NT2/D1 (cell line): ENCODE results near the gene GBX1.

Source experiments
- YY1 ChIP-seq: IDR thresholded peaks from 2 replicates; pipeline ENCODE4 v1.6.1; 2011; ENCODE audit not compliant: insufficient read length, insufficient read depth
- ZNF274 ChIP-seq: IDR thresholded peaks from 2 replicates; pipeline ENCODE4 v1.6.1; 2011; ENCODE audit warnings: mild to moderate bottlenecking, low read depth, low read length

DNA sequence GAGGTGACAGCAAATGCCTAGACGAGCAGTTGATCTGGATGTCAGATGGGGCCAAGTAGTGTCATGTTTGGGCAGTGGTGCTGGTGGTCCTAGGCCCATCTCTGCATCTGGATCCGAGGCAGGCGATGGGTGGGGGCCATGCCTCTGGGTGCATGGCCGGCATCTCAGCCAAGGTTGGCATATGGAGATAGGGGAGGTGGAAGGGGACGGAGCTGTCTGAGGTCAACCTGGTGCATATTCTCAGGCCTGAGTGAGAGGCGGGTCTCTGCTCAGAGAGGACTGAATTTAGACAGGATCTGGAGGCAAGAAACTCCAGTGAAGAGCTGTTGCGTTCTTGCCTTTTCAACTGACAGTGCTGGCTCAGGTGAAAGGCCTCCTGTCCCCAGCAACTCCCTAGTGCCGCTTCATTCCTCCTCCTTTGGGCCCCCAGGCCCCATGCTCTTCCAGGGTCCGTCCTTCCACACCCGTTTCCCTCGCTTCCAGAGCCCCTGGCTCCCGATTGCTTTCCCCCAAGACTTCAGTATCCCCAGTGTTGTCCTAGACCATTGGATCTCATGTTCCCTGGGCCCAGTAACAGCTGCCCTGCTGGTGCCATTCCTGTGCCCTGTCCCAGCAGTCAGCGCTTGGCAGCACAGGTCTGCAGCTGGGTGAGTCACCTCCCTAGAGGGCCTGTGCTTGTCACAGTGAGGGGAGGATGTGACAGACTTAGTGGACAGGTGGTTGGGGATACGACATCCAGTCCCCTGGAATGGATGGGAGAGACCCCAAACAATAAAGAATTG lies 32.6 kb downstream of the GBX1 start:
- TF ChIP-seq ZNF274 (no peak), YY1 (no peak)
